Common myeloid progenitor, CD34-positive (primary cell): ENCODE results near the gene TK2.

Experiments
- CTCF ChIA-PET: fragments of 350-600 bp; sonication (Branson Sonifier 250); formaldehyde crosslinking; loops from one replicate; lab custom pipeline; 2021; ENCODE audit warnings: antibody characterized with exemption; lab: Charles Lee
- POLR2A ChIA-PET: fragments of 350-600 bp; sonication (Branson Sonifier 250); formaldehyde crosslinking; loops from one replicate; lab custom pipeline; 2021; ENCODE audit warnings: antibody characterized with exemption; lab: Charles Lee
- DNase-seq, 3 donors: peaks; one replicate each; pipeline versions ENCODE4 v3.0.0 to v3.0.0-alpha.2; 2013
- H3K27ac ChIP-seq, 2 experiments: 1 replicate in 1 of 2; 2 replicates in 1 of 2; pipeline ENCODE4 v1.7.0; 2013; ENCODE audit warnings: inconsistent platforms in 2 of 2, low read length in 2 of 2, mild to moderate bottlenecking in 2 of 2, low read depth in 1 of 2, moderate library complexity in 1 of 2; ENCODE audit not compliant: severe bottlenecking in 2 of 2, insufficient read depth in 1 of 2, poor library complexity in 1 of 2
- H3K27me3 ChIP-seq, 5 experiments: replicated peaks in 2 of 5; 1 replicate in 3 of 5; 2 replicates in 2 of 5; pipeline versions ENCODE4 v1.6.1 to v1.7.0; 2013; ENCODE audit warnings: low read length in 4 of 5, mild to moderate bottlenecking in 2 of 5, moderate library complexity in 2 of 5, inconsistent platforms in 1 of 5; ENCODE audit not compliant: insufficient read depth in 5 of 5, control insufficient read depth in 4 of 5
- H3K36me3 ChIP-seq, 4 experiments: 1 replicate in 2 of 4; 2 replicates in 2 of 4; pipeline versions ENCODE4 v1.6.1 to v1.7.0; 2013; ENCODE audit warnings: low read length in 3 of 4, control low read depth in 1 of 4, mild to moderate bottlenecking in 1 of 4; ENCODE audit not compliant: control insufficient read depth in 4 of 4, insufficient read depth in 4 of 4
- H3K4me1 ChIP-seq, 4 experiments: 1 replicate in 3 of 4; 2 replicates in 1 of 4; pipeline versions ENCODE4 v1.6.1 to v1.7.1; 2013; ENCODE audit warnings: low read length in 3 of 4, mild to moderate bottlenecking in 3 of 4, control low read depth in 1 of 4, inconsistent platforms in 1 of 4, moderate library complexity in 1 of 4; ENCODE audit not compliant: control insufficient read depth in 4 of 4, insufficient read depth in 4 of 4; ENCODE audit errors: control extremely low read depth in 1 of 4
- H3K4me3 ChIP-seq, 7 experiments: 1 replicate in 4 of 7; 2 replicates in 3 of 7; pipeline versions ENCODE4 v1.5.1 to v1.7.0; 2013; ENCODE audit warnings: mild to moderate bottlenecking in 7 of 7, low read length in 6 of 7, moderate library complexity in 6 of 7, inconsistent platforms in 2 of 7, low read depth in 2 of 7, control low read depth in 1 of 7; ENCODE audit not compliant: insufficient read depth in 4 of 7, control insufficient read depth in 1 of 7; ENCODE audit errors: extremely low read depth in 1 of 7
- H3K9me3 ChIP-seq, 5 experiments: 1 replicate in 4 of 5; 2 replicates in 1 of 5; pipeline versions ENCODE4 v1.6.1 to v1.7.1; 2013; ENCODE audit warnings: low read length in 4 of 5, mild to moderate bottlenecking in 2 of 5, inconsistent platforms in 1 of 5, low read depth in 1 of 5, moderate library complexity in 1 of 5; ENCODE audit not compliant: control insufficient read depth in 4 of 5, insufficient read depth in 2 of 5; ENCODE audit errors: control extremely low read depth in 1 of 5
- WGBS: methylation state at CpG from one replicate; pipeline ENCODE4 v1.1.5; 2013; ENCODE audit not compliant: insufficient coverage; 5-methylcytosine and 5-hydroxymethylcytosine counted together

The TK2 gene

GRCh38 chr16:66512272-66513110 lies 37.4 kb downstream of the TK2 start:
- CTCF ChIA-PET: interaction anchor here (0.7 to 5.7 kb wide), 26 partner anchors 12 to 149 kb away, joined by 3 to 85 read pairs (median 8); partner anchors contain the start of genes CKLF and CMTM2
- WGBS: 95% methylated on average over 14 of the region's 15 CpGs
- H3K27ac ChIP-seq: no peak overlapping the region
- peaks cover 11 to 47% (median 34%) of the 10 kb centered on the region in 4 experiments for H3K4me1 ChIP-seq
- H3K27me3 ChIP-seq: no peaks in the 10 kb centered on the region
- POLR2A ChIA-PET: interaction anchor here (1.7 kb wide), 2 partner anchors 13 to 77 kb away, joined by 6 to 10 read pairs; no protein-coding TSS in a partner anchor
- H3K9me3 ChIP-seq: no peaks in the 10 kb centered on the region
- DNase-seq: no peak
- H3K36me3 ChIP-seq: peaks cover 0 to 26% (median 0%) of the 10 kb centered on the region in 4 experiments
- no peak overlapping the region for H3K4me3 ChIP-seq

GRCh38 chr16:66511602-66512271 lies 38.2 kb downstream of the TK2 start:
- peaks cover 5 to 40% (median 27%) of the 10 kb centered on the region in 4 experiments for H3K4me1 ChIP-seq
- no peaks in the 10 kb centered on the region for H3K27me3 ChIP-seq
- 94% methylated on average over 13 of the region's 13 CpGs for WGBS
- POLR2A ChIA-PET: interaction anchor here (1.7 kb wide), 2 partner anchors 13 to 78 kb away, joined by 6 to 10 read pairs; no protein-coding TSS in a partner anchor
- CTCF ChIA-PET: interaction anchor here (0.7 to 5.7 kb wide), 29 partner anchors 12 to 149 kb away, joined by 3 to 85 read pairs (median 6); partner anchors contain the start of genes CKLF and CMTM2
- H3K4me3 ChIP-seq: no peak overlapping the region
- DNase-seq: peak in 2 of 3 donors; percentile 58 to 60
- peaks cover 0 to 26% (median 0%) of the 10 kb centered on the region in 4 experiments for H3K36me3 ChIP-seq
- H3K9me3 ChIP-seq: no peaks in the 10 kb centered on the region
- H3K27ac ChIP-seq: no peak overlapping the region

GRCh38 chr16:66510711-66511601 lies 39.0 kb downstream of the TK2 start:
- Histone ChIP-seq H3K4me3 (no peak overlapping the region), H3K27ac (no peak overlapping the region), H3K27me3 (no peaks in the 10 kb centered on the region), H3K36me3 (peaks cover 0 to 26% (median 0%) of the 10 kb centered on the region in 4 experiments), H3K4me1 (peaks cover 0 to 32% (median 19%) of the 10 kb centered on the region in 4 experiments), H3K9me3 (no peaks in the 10 kb centered on the region)
- ChIA-PET POLR2A (interaction anchor here (1.7 kb wide), 2 partner anchors 14 to 78 kb away, joined by 6 to 10 read pairs; no protein-coding TSS in a partner anchor), CTCF (interaction anchor here (0.7 to 5.7 kb wide), 24 partner anchors 13 to 150 kb away, joined by 3 to 85 read pairs (median 10); partner anchors contain the start of genes CKLF and CMTM2)
- 81% methylated on average over 11 of the region's 12 CpGs for WGBS
- DNase-seq: no peak

DNA sequence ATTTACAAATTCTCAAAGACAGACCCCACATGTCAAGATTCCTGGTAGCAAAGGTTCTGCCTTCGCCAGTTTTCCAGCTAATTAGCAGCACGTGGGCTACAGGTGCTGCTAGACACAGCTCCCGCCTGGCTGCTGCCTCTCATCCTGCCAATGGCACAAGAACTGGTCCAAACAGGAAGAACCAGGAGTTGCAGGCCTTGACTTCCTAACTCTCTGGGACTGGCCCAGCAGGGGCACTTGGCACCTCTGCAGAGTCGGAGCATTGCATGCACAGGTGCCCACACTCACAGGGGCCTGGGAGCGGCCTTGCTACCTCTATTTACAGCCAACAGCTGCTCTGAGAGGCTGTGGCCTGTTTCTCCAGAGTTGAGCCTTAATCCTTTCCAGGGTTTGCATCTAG lies 39.6 kb downstream of the TK2 start:
- Histone ChIP-seq H3K4me3 (no peak overlapping the region), H3K4me1 (peaks cover 0 to 25% (median 13%) of the 10 kb centered on the region in 4 experiments), H3K9me3 (no peaks in the 10 kb centered on the region), H3K27me3 (no peaks in the 10 kb centered on the region), H3K27ac (no peak overlapping the region), H3K36me3 (peaks cover 0 to 26% (median 0%) of the 10 kb centered on the region in 4 experiments)
- no peak for DNase-seq
- WGBS: 99% methylated on average over 5 of the region's 5 CpGs
- ChIA-PET POLR2A (no interaction called here), CTCF (interaction anchor here (0.9 to 5.7 kb wide), 15 partner anchors 14 to 104 kb away, joined by 3 to 85 read pairs (median 13); partner anchors contain the start of genes CKLF and CMTM2)

DNA sequence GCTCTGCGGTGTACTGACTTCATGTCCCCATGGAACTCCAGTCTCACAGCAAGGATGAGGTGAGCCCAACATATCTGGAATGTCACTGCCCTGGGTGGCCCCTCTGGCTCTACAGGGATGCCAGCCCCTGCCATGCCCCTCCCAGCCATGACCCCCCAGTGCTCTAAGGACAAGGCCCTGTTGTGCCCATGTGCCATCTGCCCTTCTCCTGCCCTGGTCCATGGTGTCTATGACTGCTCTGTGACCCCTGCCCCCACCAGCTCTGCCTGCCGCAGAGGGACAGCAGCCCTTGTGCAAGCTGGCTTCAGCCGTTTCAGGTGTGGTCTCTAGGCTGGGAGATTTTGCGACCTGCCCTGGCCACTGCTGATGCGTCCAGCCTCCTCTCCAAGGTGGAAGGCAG lies 40.3 kb downstream of the TK2 start:
- ChIA-PET POLR2A (interaction anchor here (1.1 kb wide), 1 partner anchor 80 kb away, joined by 3 read pairs; no protein-coding TSS in a partner anchor), CTCF (interaction anchor here (0.7 to 5.7 kb wide), 13 partner anchors 15 to 103 kb away, joined by 3 to 85 read pairs (median 13); partner anchors contain the start of genes CKLF and CMTM2)
- Histone ChIP-seq H3K36me3 (peaks cover 0 to 26% (median 0%) of the 10 kb centered on the region in 4 experiments), H3K9me3 (no peaks in the 10 kb centered on the region), H3K27me3 (no peaks in the 10 kb centered on the region), H3K4me3 (no peak overlapping the region), H3K4me1 (peaks cover 0 to 23% (median 10%) of the 10 kb centered on the region in 4 experiments), H3K27ac (no peak overlapping the region)
- 98% methylated on average over 5 of the region's 5 CpGs for WGBS
- no peak for DNase-seq
